ENCODE measurements around the gene NID2. TPM values are rescaled to one million over a fixed set of nuclear protein-coding genes. Genes with fewer than 3 reads are reported as not detected.

The NID2 gene
- total and polyA plus RNA-seq, 2 of the 4 experiments (the other 2 are of a cell fraction): 101 to 303 TPM

- peak; percentile 21 for DNase-seq
- no peak overlapping the region for H3K4me3 ChIP-seq (ENCODE audit: insufficient read depth, low read depth, low read length)
- peak overlapping the region; percentile 32; the same call in 1 of the 2 replicates for H3K14ac ChIP-seq (replicated peaks; ENCODE audit: low read depth, low read length)
- WGBS, 2 experiments (ENCODE audit: extremely low coverage in 2 of 2, insufficient read length in 1 of 2): no CpG with 5 or more reads among the region's 8 CpGs
- peaks cover 49 to 77% of the 10 kb centered on the region in 2 experiments for H3K79me1 ChIP-seq (ENCODE audit: low read depth in 1 of 2, low read length in 2 of 2)
- H2AK5ac ChIP-seq (ENCODE audit: low read depth, low read length): peak overlapping the region; percentile 23; the same call in 1 of the 2 replicates
- intact Hi-C loops (cut with micrococcal nuclease) (loop anchor here (1.0 kb wide), 1 partner anchor 89 kb away; no protein-coding TSS in a partner anchor), in situ Hi-C loops (cut with MboI; ENCODE audit: low sequenced_read_pairs) (no loop called here), dilution Hi-C loops (cut with HindIII; ENCODE audit: low sequenced_read_pairs, unreplicated experiment) (no loop called here)
- no peaks in the 10 kb centered on the region for H3K9me3 ChIP-seq (ENCODE audit: control insufficient read depth, insufficient read depth, low read length)
- BruUV-seq (replicated peaks): no TSS peak
- peak overlapping the region; percentile 8; the same call in 1 of the 2 replicates for H4K91ac ChIP-seq (ENCODE audit: insufficient read depth, low read depth, low read length)
- peaks cover 16% of the 10 kb centered on the region for H4K20me1 ChIP-seq (ENCODE audit: insufficient read depth, low read length)
- CTCF ChIA-PET: interaction anchor here (0.6 to 0.9 kb wide), 2 partner anchors 22 to 30 kb away, joined by 4 to 5 read pairs; no protein-coding TSS in a partner anchor
- no peak overlapping the region for H2AK9ac ChIP-seq (replicated peaks; ENCODE audit: low read depth, low read length, poor library complexity)
- peaks cover 33% of the 10 kb centered on the region for H3K4me1 ChIP-seq (ENCODE audit: control insufficient read depth, insufficient read depth, low read length)
- H3K4ac ChIP-seq (ENCODE audit: low read depth, low read length): peak overlapping the region; percentile 5
- H3K56ac ChIP-seq (ENCODE audit: extremely low read depth, insufficient read depth, low read length): no peak overlapping the region
- H3K23ac ChIP-seq (ENCODE audit: low read depth, low read length): peak overlapping the region; percentile 50; the same call in 1 of the 2 replicates
- POLR2A ChIA-PET (ENCODE audit: unreplicated experiment): no interaction called here
- H2BK15ac ChIP-seq (ENCODE audit: low read depth, low read length): peak overlapping the region; percentile 8; the same call in 1 of the 3 replicates
- H3K27ac ChIP-seq (ENCODE audit: insufficient read depth, low read length): peak overlapping the region; percentile 26; the same call in 1 of the 2 replicates
- no peak for ATAC-seq (ENCODE audit: low read depth)
- peak overlapping the region; percentile 31 for H3K9ac ChIP-seq (ENCODE audit: low read depth, low read length)
- H2BK120ac ChIP-seq (ENCODE audit: low read depth, low read length): 0 out of 2 replicates have a peak overlapping the region, but pooled peaks have one; percentile 17
- H3K36me3 ChIP-seq (ENCODE audit: control insufficient read depth, insufficient read depth, low read length): peaks cover 62% of the 10 kb centered on the region
- H4K5ac ChIP-seq (ENCODE audit: low read depth, low read length): no peak overlapping the region
- peak overlapping the region; percentile 35; the same call in 1 of the 2 replicates for H2BK20ac ChIP-seq (ENCODE audit: low read depth, low read length)
- peak overlapping the region; percentile 15 for H2BK5ac ChIP-seq (ENCODE audit: low read depth, low read length, poor library complexity, severe bottlenecking)
- H2AFZ ChIP-seq (replicated peaks; ENCODE audit: low read length, poor library complexity): no peak overlapping the region
- H3K18ac ChIP-seq (ENCODE audit: low read depth, low read length): no peak overlapping the region
- no peaks in the 10 kb centered on the region for H3K27me3 ChIP-seq (ENCODE audit: control insufficient read depth, insufficient read depth, low read length)
- peak overlapping the region; percentile 26 to 49 for H4K8ac ChIP-seq (ENCODE audit: low read depth in 2 of 2, low read length in 2 of 2)
- H3K9me1 ChIP-seq (ENCODE audit: insufficient read depth, low read length): peaks cover 41% of the 10 kb centered on the region
- peak overlapping the region; percentile 64 for H3K4me2 ChIP-seq (ENCODE audit: low read depth, low read length)
- no peak for TF ChIP-seq ELK1 (IDR thresholded peaks at IDR 0.05; ENCODE audit: borderline replicate concordance, low read depth, low read length)
- TF ChIP-seq RFX5 (IDR thresholded peaks at IDR 0.05; ENCODE audit: low read depth, low read length): no peak
- no peak for TF ChIP-seq USF2 (IDR thresholded peaks at IDR 0.05; ENCODE audit: low read depth, low read length)
- TF ChIP-seq MXI1 (IDR thresholded peaks at IDR 0.05; ENCODE audit: borderline replicate concordance, low read depth, low read length): no peak
- TF ChIP-seq MAFK (IDR thresholded peaks at IDR 0.05; ENCODE audit: low read depth, low read length): no peak
- no peak for TF ChIP-seq CHD1 (IDR thresholded peaks at IDR 0.05; ENCODE audit: low read depth, low read length)
- TF ChIP-seq RCOR1 (IDR thresholded peaks at IDR 0.05; ENCODE audit: insufficient replicate concordance, low read length): no peak
- TF ChIP-seq MAZ (IDR thresholded peaks at IDR 0.05; ENCODE audit: borderline replicate concordance, low read depth, low read length): no peak
- TF ChIP-seq CTCF (conservative IDR thresholded peaks at IDR 0.05; ENCODE audit: low read depth, low read length): no peak
- TF ChIP-seq BHLHE40 (IDR thresholded peaks at IDR 0.05; ENCODE audit: low read depth, low read length): no peak
- no peak for TF ChIP-seq CEBPB (IDR thresholded peaks at IDR 0.05; ENCODE audit: low read depth, low read length)
- TF ChIP-seq RAD21 (IDR thresholded peaks at IDR 0.05; ENCODE audit: low read length): no peak
Measured at GRCh38 chr14:52042371-52043289, 26.2 kb downstream of the NID2 start.
